HCT116 (cell line): Measurements from ENCODE around the gene PAK1IP1. TPM values are rescaled to one million over a fixed set of nuclear protein-coding genes. Genes with fewer than 3 reads are reported as not detected.

Source experiments
- ATAC-seq: fragments of 200-7000 bp; cut with Tn5 transposase; 2 replicates; pipeline ENCODE4 v1.9.1; 2020; ENCODE audit warnings: mild to moderate bottlenecking, moderate library complexity
- BruUV-seq: library from RNA; stranded (reverse); fragments of 400-500 nt; replicated peaks from 2 replicates; lab custom pipeline; 2021; lab: Mats Ljungman, UMichigan
- CTCF ChIA-PET: fragments of 300-600 bp; sonication (Branson Sonifier 250); formaldehyde crosslinking; loops from one replicate; lab custom pipeline; 2021; ENCODE audit warnings: antibody characterized with exemption; lab: Charles Lee
- POLR2A ChIA-PET: fragments of 300-600, 350-600 bp; sonication (Branson Sonifier 250); formaldehyde crosslinking; loops from one replicate; lab custom pipeline; 2021; ENCODE audit warnings: antibody characterized with exemption; lab: Charles Lee
- RAD21 ChIA-PET, 2 experiments: fragments of 300-600 bp; sonication (Branson Sonifier 250); formaldehyde crosslinking; loops; one replicate each; lab custom pipeline; 2023; ENCODE audit warnings: low total read pairs in 2 of 2; ENCODE audit not compliant: uncharacterized antibody in 2 of 2, unreplicated experiment in 2 of 2, low non-redundant PET in 1 of 2; lab: Charles Lee
- DNase-seq: peaks from one replicate; pipeline ENCODE4 v3.0.0-alpha.2; 2010; ENCODE audit warnings: low read depth, low spot score
- H2AFZ ChIP-seq: fragments of 200-600 bp; shearing (Covaris generic), sonication (generic); 2 replicates; pipeline ENCODE4 v1.6.1; 2017; ENCODE audit warnings: low read depth, mixed run types, mixed read lengths, antibody characterized with exemption, low read length; ENCODE audit not compliant: poor library complexity, severe bottlenecking
- H3K27ac ChIP-seq: 2 replicates; pipeline ENCODE4 v1.5.1; 2012; ENCODE audit warnings: low read depth, low read length
- H3K27me3 ChIP-seq: fragments of 200-600 bp; sonication (generic); 2 replicates; pipeline ENCODE4 v1.6.1; 2016; ENCODE audit warnings: mixed run types, low read length, mixed read lengths; ENCODE audit not compliant: insufficient read depth
- H3K36me3 ChIP-seq, 2 experiments: fragments of 200-500 bp in 1 of 2; fragments of 200-600 bp in 1 of 2; sonication (Bioruptor generic) in 1 of 2; sonication (generic) in 1 of 2; 2 replicates each; pipeline versions ENCODE4 v1.5.1 to v1.6.1; 2014 to 2016; ENCODE audit warnings: low read length in 2 of 2, inconsistent platforms in 1 of 2, mixed read lengths in 1 of 2, mixed run types in 1 of 2; ENCODE audit not compliant: insufficient read depth in 2 of 2, control insufficient read depth in 1 of 2
- H3K4me1 ChIP-seq, 2 experiments: fragments of 200-600 bp in 1 of 2; sonication (generic) in 1 of 2; 2 replicates each; pipeline versions ENCODE4 v1.5.1 to v1.6.1; 2012 to 2017; ENCODE audit warnings: low read length in 2 of 2, inconsistent platforms in 1 of 2, mild to moderate bottlenecking in 1 of 2, mixed read lengths in 1 of 2, mixed run types in 1 of 2, moderate library complexity in 1 of 2; ENCODE audit not compliant: insufficient read depth in 2 of 2, control insufficient read depth in 1 of 2
- H3K4me2 ChIP-seq: fragments of 200-600 bp; sonication (generic); 2 replicates; pipeline ENCODE4 v1.6.1; 2017; ENCODE audit warnings: mixed run types, low read length, mixed read lengths
- H3K4me3 ChIP-seq, 2 experiments: fragments of 200-600 bp in 1 of 2; sonication (generic) in 1 of 2; replicated peaks in 1 of 2; 2 replicates each; pipeline ENCODE4 v1.5.1; 2011 to 2016; ENCODE audit warnings: low read length in 2 of 2, control low read depth in 1 of 2, low read depth in 1 of 2, mild to moderate bottlenecking in 1 of 2, mixed read lengths in 1 of 2, mixed run types in 1 of 2
- H3K79me2 ChIP-seq: fragments of 200-600 bp; sonication (generic); 2 replicates; pipeline ENCODE4 v1.6.1; 2017; ENCODE audit warnings: mild to moderate bottlenecking, mixed run types, low read length, moderate library complexity, mixed read lengths; ENCODE audit not compliant: insufficient read depth
- H3K9ac ChIP-seq: fragments of 200-600 bp; sonication (generic); 2 replicates; pipeline ENCODE4 v1.6.1; 2016; ENCODE audit warnings: low read length, mixed read lengths
- H3K9me2 ChIP-seq: fragments of 200-600 bp; sonication (generic), shearing (Covaris generic); 2 replicates; pipeline ENCODE4 v1.6.1; 2017; ENCODE audit warnings: mixed run types, mild to moderate bottlenecking, moderate library complexity; ENCODE audit not compliant: insufficient read depth
- H3K9me3 ChIP-seq, 2 experiments: fragments of 200-500 bp in 1 of 2; fragments of 200-600 bp in 1 of 2; sonication (Bioruptor generic) in 1 of 2; sonication (generic) in 1 of 2; 2 replicates each; pipeline ENCODE4 v1.6.1; 2014 to 2017; ENCODE audit warnings: low read length in 2 of 2, mixed read lengths in 2 of 2, inconsistent platforms in 1 of 2, low read depth in 1 of 2, mild to moderate bottlenecking in 1 of 2, mixed run types in 1 of 2, moderate library complexity in 1 of 2; ENCODE audit not compliant: control insufficient read depth in 1 of 2, insufficient read depth in 1 of 2
- H4K20me1 ChIP-seq: fragments of 200-600 bp; sonication (generic), shearing (Covaris generic); 2 replicates; pipeline ENCODE4 v1.6.1; 2017; ENCODE audit warnings: mixed run types, mild to moderate bottlenecking, moderate library complexity; ENCODE audit not compliant: insufficient read depth
- CBX3 ChIP-seq: IDR thresholded peaks from 2 replicates; pipeline ENCODE4 v1.6.1; 2012; ENCODE audit warnings: low read depth
- CTCF ChIP-seq, 3 experiments: fragments of 200-600 bp in 1 of 3; sonication (generic) in 1 of 3; IDR thresholded peaks in 2 of 3; conservative IDR thresholded peaks in 1 of 3; 2 replicates each; pipeline ENCODE4 v1.5.1; 2012 to 2017; ENCODE audit warnings: low read depth in 2 of 3, low read length in 2 of 3, antibody characterized with exemption in 1 of 3, borderline replicate concordance in 1 of 3, control low read depth in 1 of 3, mild to moderate bottlenecking in 1 of 3, mixed read lengths in 1 of 3, mixed run types in 1 of 3, moderate library complexity in 1 of 3; ENCODE audit not compliant: insufficient read depth in 1 of 3
- POLR2A ChIP-seq: IDR thresholded peaks from 2 replicates; pipeline ENCODE4 v1.7.0; 2011; ENCODE audit warnings: borderline replicate concordance; ENCODE audit not compliant: insufficient read depth, insufficient read length; ENCODE audit errors: extremely low read depth
- REST ChIP-seq: IDR thresholded peaks from 2 replicates; pipeline ENCODE4 v1.6.1; 2012; ENCODE audit warnings: low read depth
- SIN3A ChIP-seq: IDR thresholded peaks from 2 replicates; pipeline ENCODE4 v1.6.1; 2012; ENCODE audit warnings: low read depth
- SP1 ChIP-seq: IDR thresholded peaks from 2 replicates; pipeline ENCODE4 v1.6.1; 2012; ENCODE audit warnings: low read depth
- SRF ChIP-seq: IDR thresholded peaks from 2 replicates; pipeline ENCODE4 v1.6.1; 2012; ENCODE audit warnings: low read depth
- YY1 ChIP-seq: IDR thresholded peaks from 2 replicates; pipeline ENCODE4 v1.6.1; 2011; ENCODE audit warnings: low read length, low read depth, moderate library complexity, mild to moderate bottlenecking; ENCODE audit not compliant: insufficient replicate concordance; ENCODE audit errors: extremely low read depth
- ZNF274 ChIP-seq: fragments of 200-500 bp; sonication (Bioruptor generic); IDR thresholded peaks from 2 replicates; pipeline ENCODE4 v1.6.1; 2014; ENCODE audit warnings: mild to moderate bottlenecking, low read depth, low read length, inconsistent platforms
- intact Hi-C: fragments of 100-400 bp; cut with micrococcal nuclease; formaldehyde crosslinking; loops from 2 replicates; pipeline ENCODE4 v1.10.0; 2022
- total RNA-seq: library from RNA; stranded (reverse); gene quantifications from one replicate; pipeline ENCODE4 v1.2.1, GENCODE V29; 2021; ENCODE audit not compliant: unreplicated experiment

PAK1IP1 gene
- total RNA-seq, 1 experiment from 2014 or later = 24.3 TPM

- Histone ChIP-seq H2AFZ (no peak overlapping the region), H3K36me3 (no peaks in the 10 kb centered on the region), H3K4me3 (no peak overlapping the region), H3K4me1 (peaks cover 0 to 7% of the 10 kb centered on the region in 2 experiments; a peak in 2 of 4 replicates), H3K9me3 (no peaks in the 10 kb centered on the region), H3K27me3 (no peaks in the 10 kb centered on the region), H3K79me2 (no peaks in the 10 kb centered on the region), H3K9me2 (no peaks in the 10 kb centered on the region), H3K27ac (no peak overlapping the region), H3K9ac (no peak overlapping the region), H4K20me1 (no peaks in the 10 kb centered on the region), H3K4me2 (no peak overlapping the region)
- ChIA-PET CTCF (no interaction called here), POLR2A (interaction anchor here (0.8 kb wide), 1 partner anchor 19 kb away, joined by 3 read pairs; the partner anchor contains the start of gene TMEM14C), RAD21 (no interaction called here)
- intact Hi-C loops = no loop called here
- ATAC-seq (no peak), DNase-seq (no peak)
- no TSS peak for BruUV-seq
- no peak for TF ChIP-seq SP1
These were observed 47.5 kb downstream of the PAK1IP1 start for GRCh38 chr6:10742251-10742650.

- no peak overlapping the region for H3K4me3 ChIP-seq
- no TSS peak for BruUV-seq
- ChIA-PET CTCF (no interaction called here), POLR2A (no interaction called here)
- H4K20me1 ChIP-seq = no peaks in the 10 kb centered on the region
- no peaks in the 10 kb centered on the region for H3K27me3 ChIP-seq
- DNase-seq (no peak), ATAC-seq (no peak)
- H3K36me3 ChIP-seq = no peaks in the 10 kb centered on the region
- H2AFZ ChIP-seq = no peak overlapping the region
- no peaks in the 10 kb centered on the region for H3K9me3 ChIP-seq
- no peak overlapping the region for H3K27ac ChIP-seq
- TF ChIP-seq SRF = no peak
- no peak for TF ChIP-seq REST
- TF ChIP-seq SIN3A = no peak
- TF ChIP-seq CTCF (IDR thresholded peaks at IDR 0.05 in 2 of 3, conservative IDR thresholded peaks at IDR 0.05 in 1 of 3; ENCODE audit: borderline replicate concordance in 1 of 3, insufficient read depth in 1 of 3, low read depth in 2 of 3, low read length in 2 of 3) = no peak
- TF ChIP-seq SP1 = no peak
- no peak for TF ChIP-seq CBX3
- no peak for TF ChIP-seq ZNF274
- no peak for TF ChIP-seq YY1
- no peak for TF ChIP-seq POLR2A
- TF ChIP-seq, all 23 proteins: peak for 0
- Histone ChIP-seq H3K9me2 (no peaks in the 10 kb centered on the region), H3K4me2 (no peak overlapping the region), H3K4me1 (peaks cover under 1 to 12% of the 10 kb centered on the region in 2 experiments; a peak in 3 of 4 replicates), H3K9ac (no peak overlapping the region), H3K79me2 (peaks cover 9% of the 10 kb centered on the region)
- intact Hi-C loops = no loop called here
- RAD21 ChIA-PET = no interaction called here
These were observed 48.7 kb downstream of the PAK1IP1 start for GRCh38 chr6:10743515-10743914.
